NCI-H128 (cell line): ENCODE results near the gene SPOCK1.
A peak's percentile ranks its signal among the peaks of the same experiment; 100 is the strongest.

Experiments
- DNase-seq: peaks from one replicate; lab custom pipeline; 2025; ENCODE audit not compliant: unreplicated experiment; lab: John Stamatoyannopoulos, UW

SPOCK1 gene

GRCh38 chr5:137174196-137174595, 324.9 kb downstream of the SPOCK1 start:
- DNase-seq = no peak

- no peak for DNase-seq
These were observed 326.9 kb downstream of the SPOCK1 start for GRCh38 chr5:137172258-137172657.

- no peak for DNase-seq
These were observed 331.9 kb downstream of the SPOCK1 start for GRCh38 chr5:137167187-137167586.

GRCh38 chr5:137164961-137165360, 334.2 kb downstream of the SPOCK1 start:
- no peak for DNase-seq

- DNase-seq = no peak
These were observed 334.6 kb downstream of the SPOCK1 start for GRCh38 chr5:137164536-137164935.

GRCh38 chr5:137158691-137159090, 340.4 kb downstream of the SPOCK1 start:
- DNase-seq = no peak

GRCh38 chr5:137156180-137156579, 342.9 kb downstream of the SPOCK1 start:
- no peak for DNase-seq

- DNase-seq = peak; percentile 89
These were observed 343.7 kb downstream of the SPOCK1 start for GRCh38 chr5:137155261-137156000.

GRCh38 chr5:137152616-137153015, 346.5 kb downstream of the SPOCK1 start:
- no peak for DNase-seq

- DNase-seq = no peak
These were observed 350.5 kb downstream of the SPOCK1 start for GRCh38 chr5:137148655-137149054.

- DNase-seq = no peak
These were observed 351.0 kb downstream of the SPOCK1 start for GRCh38 chr5:137148159-137148558.

GRCh38 chr5:137147346-137147745, 351.8 kb downstream of the SPOCK1 start:
- DNase-seq = no peak

GRCh38 chr5:137146402-137146890, 352.7 kb downstream of the SPOCK1 start:
- DNase-seq = no peak

- no peak for DNase-seq
These were observed 353.4 kb downstream of the SPOCK1 start for GRCh38 chr5:137145721-137146120.

GRCh38 chr5:137144656-137145055, 354.5 kb downstream of the SPOCK1 start:
- DNase-seq = no peak

- DNase-seq = no peak
These were observed 356.1 kb downstream of the SPOCK1 start for GRCh38 chr5:137142764-137143605.

- no peak for DNase-seq
These were observed 356.8 kb downstream of the SPOCK1 start for GRCh38 chr5:137142346-137142745.

GRCh38 chr5:137141779-137142178, 357.3 kb downstream of the SPOCK1 start:
- DNase-seq = no peak

- DNase-seq = no peak
These were observed 362.0 kb downstream of the SPOCK1 start for GRCh38 chr5:137136991-137137632.

GRCh38 chr5:137134920-137135532, 364.1 kb downstream of the SPOCK1 start:
- no peak for DNase-seq
